NCI-H2196 treated with DMSO at 0.1 percent for 48 hours (cell line): Measurements from ENCODE around the gene STX19.
A peak's percentile ranks its signal among the peaks of the same experiment; 100 is the strongest.
"Not testable (repeated sequence)": the region's sequence is repeated elsewhere in the genome, so short reads cannot be mapped to it uniquely, and the experiment has no call there.

ENCODE experiments used
- DNase-seq: peaks from one replicate; lab custom pipeline; 2025; ENCODE audit not compliant: unreplicated experiment; lab: John Stamatoyannopoulos, UW

The STX19 gene

GRCh38 chr3:94028093-94028837 lies at the start of gene STX19:
Gene STX19, minus strand, starts transcription at chr3:94028597. Its CDS starts 13,328 bp downstream, at chr3:94015269.
- DNase-seq: peak; percentile 67

- DNase-seq: no peak
Measured at GRCh38 chr3:94076055-94076454, 47.7 kb upstream of the STX19 start.

- DNase-seq: no peak
Measured at GRCh38 chr3:94071713-94072284, 43.4 kb upstream of the STX19 start.

- no peak for DNase-seq
Measured at GRCh38 chr3:94070341-94070911, 42.0 kb upstream of the STX19 start.

GRCh38 chr3:94069194-94069813 lies 40.9 kb upstream of the STX19 start:
- DNase-seq: peak; percentile 54

GRCh38 chr3:94066506-94067500 lies 38.4 kb upstream of the STX19 start:
- DNase-seq: no peak

- no peak for DNase-seq
Measured at GRCh38 chr3:94065819-94066480, 37.6 kb upstream of the STX19 start.

GRCh38 chr3:94065122-94065521 lies 36.7 kb upstream of the STX19 start:
- no peak for DNase-seq

GRCh38 chr3:94064243-94064860 lies 36.0 kb upstream of the STX19 start:
- no peak for DNase-seq

- DNase-seq: no peak
Measured at GRCh38 chr3:94063496-94064119, 35.2 kb upstream of the STX19 start.

GRCh38 chr3:94062513-94063404 lies 34.4 kb upstream of the STX19 start, which contains the start of the genes DHFR2 and NSUN3:
Gene DHFR2, minus strand, starts transcription at chr3:94062916. Its CDS starts 1,405 bp downstream, at chr3:94061511.
Gene NSUN3, plus strand, starts transcription at chr3:94063061. Its CDS starts 66 bp downstream, at chr3:94063127.
- DNase-seq: peak; percentile 97

GRCh38 chr3:94061297-94061696 lies 32.9 kb upstream of the STX19 start:
- DNase-seq: no peak

- no peak for DNase-seq
Measured at GRCh38 chr3:94050546-94050945, 22.1 kb upstream of the STX19 start.

GRCh38 chr3:94049267-94049666 lies 20.9 kb upstream of the STX19 start:
- DNase-seq: no peak

GRCh38 chr3:94046533-94046932 lies 18.1 kb upstream of the STX19 start:
- DNase-seq: no peak

GRCh38 chr3:94044100-94044936 lies 15.9 kb upstream of the STX19 start:
- not testable (repeated sequence) for DNase-seq

GRCh38 chr3:94043285-94043684 lies 14.9 kb upstream of the STX19 start:
- no peak for DNase-seq
